SK-N-SH treated with all-trans-retinoic acid at 6 μM for 48 hours (cell line): Measurements from ENCODE around the gene DTNB.

Experiments used
- ARNTL ChIP-seq: fragments of 450-650 bp; formaldehyde crosslinking; IDR thresholded peaks from 2 replicates; pipeline ENCODE4 v1.5.0; 2020; ENCODE audit warnings: low read depth, mild to moderate bottlenecking, moderate library complexity, borderline replicate concordance
- CSDC2 ChIP-seq: fragments of 250-450 bp; sonication (Bioruptor Pico); IDR thresholded peaks from 2 replicates; pipeline ENCODE4 v1.5.0; 2020; ENCODE audit warnings: mild to moderate bottlenecking, moderate library complexity
- GLIS3 ChIP-seq: fragments of 250-450 bp; sonication (Bioruptor Pico); IDR thresholded peaks from 2 replicates; pipeline ENCODE4 v1.5.0; 2020; ENCODE audit warnings: mild to moderate bottlenecking, moderate library complexity
- ISL1 ChIP-seq: fragments of 250-450 bp; sonication (Bioruptor Pico); IDR thresholded peaks from 2 replicates; pipeline ENCODE4 v2.1.2; 2022; ENCODE audit warnings: mild to moderate bottlenecking, moderate library complexity
- OSR1 ChIP-seq: fragments of 250-450 bp; sonication (Bioruptor Pico); IDR thresholded peaks from 2 replicates; pipeline ENCODE4 v1.8.0; 2022; ENCODE audit warnings: moderate library complexity, mild to moderate bottlenecking, inconsistent platforms
- PPARA ChIP-seq: fragments of 250-450 bp; sonication (Bioruptor Pico); IDR thresholded peaks from 2 replicates; pipeline ENCODE4 v1.5.0; 2020; ENCODE audit warnings: mild to moderate bottlenecking, borderline replicate concordance
- TOX ChIP-seq: fragments of 250-450 bp; sonication (Bioruptor Pico); IDR thresholded peaks from 2 replicates; pipeline ENCODE4 v1.8.0; 2021; ENCODE audit warnings: mild to moderate bottlenecking, moderate library complexity, borderline replicate concordance
- ZFP3 ChIP-seq: fragments of 250-450 bp; sonication (Bioruptor Pico); IDR thresholded peaks from 2 replicates; pipeline ENCODE4 v1.5.0; 2020; ENCODE audit warnings: mild to moderate bottlenecking, moderate library complexity
- ZFP30 ChIP-seq: fragments of 450-650 bp; formaldehyde crosslinking; IDR thresholded peaks from 2 replicates; pipeline ENCODE4 v1.5.0; 2022; ENCODE audit warnings: mild to moderate bottlenecking, moderate library complexity
- ZNF565 ChIP-seq: fragments of 450-650 bp; formaldehyde crosslinking; conservative IDR thresholded peaks from 2 replicates; pipeline ENCODE4 v1.5.0; 2020; ENCODE audit warnings: low read depth, mild to moderate bottlenecking, moderate library complexity
- ZNF70 ChIP-seq: fragments of 450-650 bp; formaldehyde crosslinking; IDR thresholded peaks from 2 replicates; pipeline ENCODE4 v1.5.0; 2020; ENCODE audit warnings: mild to moderate bottlenecking, moderate library complexity
- ZNF8 ChIP-seq: fragments of 450-650 bp; formaldehyde crosslinking; IDR thresholded peaks from 2 replicates; pipeline ENCODE4 v1.5.0; 2020; ENCODE audit warnings: mild to moderate bottlenecking, moderate library complexity
- TF ChIP-seq, protein P1 (sequence below): fragments of 250-450 bp; sonication (Bioruptor Pico); IDR thresholded peaks from 2 replicates; pipeline ENCODE4 v1.5.1; 2020; ENCODE audit warnings: low read depth, mild to moderate bottlenecking, moderate library complexity
- TF ChIP-seq, protein P2 (sequence below): fragments of 250-450 bp; sonication (Bioruptor Pico); IDR thresholded peaks from 2 replicates; pipeline ENCODE4 v1.8.0; 2020; ENCODE audit warnings: mild to moderate bottlenecking, moderate library complexity, borderline replicate concordance

DNA sequence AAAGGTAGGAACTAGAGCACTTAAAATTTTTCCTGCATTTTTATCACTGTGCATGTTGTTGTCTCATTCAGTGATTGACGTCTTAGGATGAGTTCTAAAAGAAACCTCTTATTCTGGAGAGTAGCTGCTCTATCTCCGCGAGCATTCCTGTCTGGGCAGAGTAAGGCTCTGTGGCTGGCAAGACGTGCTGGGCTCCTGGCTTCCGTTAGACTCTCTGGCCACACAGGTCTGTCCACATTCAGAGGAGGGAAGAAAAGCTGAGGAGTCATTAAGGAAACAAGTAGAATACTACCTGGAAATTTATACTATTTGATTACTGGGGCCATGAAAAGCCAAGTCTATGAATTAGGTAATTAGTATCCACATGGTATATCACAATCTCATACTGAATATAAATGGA lies 193.6 kb downstream of the DTNB start:
- TF ChIP-seq TOX (CRISPR knock-in tag): no peak
- no peak for TF ChIP-seq ZFP3
- no peak for TF ChIP-seq PPARA
- TF ChIP-seq CSDC2 (CRISPR knock-in tag): no peak
- no peak for TF ChIP-seq ZNF565
- TF ChIP-seq ZNF70 (CRISPR knock-in tag): no peak
- no peak for TF ChIP-seq ISL1 (CRISPR knock-in tag)
- TF ChIP-seq ARNTL (CRISPR knock-in tag): no peak
- TF ChIP-seq, protein P1, sequence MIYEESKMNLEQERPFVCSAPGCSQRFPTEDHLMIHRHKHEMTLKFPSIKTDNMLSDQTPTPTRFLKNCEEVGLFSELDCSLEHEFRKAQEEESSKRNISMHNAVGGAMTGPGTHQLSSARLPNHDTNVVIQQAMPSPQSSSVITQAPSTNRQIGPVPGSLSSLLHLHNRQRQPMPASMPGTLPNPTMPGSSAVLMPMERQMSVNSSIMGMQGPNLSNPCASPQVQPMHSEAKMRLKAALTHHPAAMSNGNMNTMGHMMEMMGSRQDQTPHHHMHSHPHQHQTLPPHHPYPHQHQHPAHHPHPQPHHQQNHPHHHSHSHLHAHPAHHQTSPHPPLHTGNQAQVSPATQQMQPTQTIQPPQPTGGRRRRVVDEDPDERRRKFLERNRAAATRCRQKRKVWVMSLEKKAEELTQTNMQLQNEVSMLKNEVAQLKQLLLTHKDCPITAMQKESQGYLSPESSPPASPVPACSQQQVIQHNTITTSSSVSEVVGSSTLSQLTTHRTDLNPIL: no peak
- no peak for TF ChIP-seq GLIS3 (CRISPR knock-in tag)
- TF ChIP-seq ZFP30 (CRISPR knock-in tag): no peak
- TF ChIP-seq, protein P2, sequence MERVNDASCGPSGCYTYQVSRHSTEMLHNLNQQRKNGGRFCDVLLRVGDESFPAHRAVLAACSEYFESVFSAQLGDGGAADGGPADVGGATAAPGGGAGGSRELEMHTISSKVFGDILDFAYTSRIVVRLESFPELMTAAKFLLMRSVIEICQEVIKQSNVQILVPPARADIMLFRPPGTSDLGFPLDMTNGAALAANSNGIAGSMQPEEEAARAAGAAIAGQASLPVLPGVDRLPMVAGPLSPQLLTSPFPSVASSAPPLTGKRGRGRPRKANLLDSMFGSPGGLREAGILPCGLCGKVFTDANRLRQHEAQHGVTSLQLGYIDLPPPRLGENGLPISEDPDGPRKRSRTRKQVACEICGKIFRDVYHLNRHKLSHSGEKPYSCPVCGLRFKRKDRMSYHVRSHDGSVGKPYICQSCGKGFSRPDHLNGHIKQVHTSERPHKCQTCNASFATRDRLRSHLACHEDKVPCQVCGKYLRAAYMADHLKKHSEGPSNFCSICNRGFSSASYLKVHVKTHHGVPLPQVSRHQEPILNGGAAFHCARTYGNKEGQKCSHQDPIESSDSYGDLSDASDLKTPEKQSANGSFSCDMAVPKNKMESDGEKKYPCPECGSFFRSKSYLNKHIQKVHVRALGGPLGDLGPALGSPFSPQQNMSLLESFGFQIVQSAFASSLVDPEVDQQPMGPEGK: no peak
- TF ChIP-seq ZNF8: no peak
- TF ChIP-seq OSR1: no peak
